AG09319 (cell line): ENCODE results near the gene TMEM88.

Experiments used
- DNase-seq: peaks from one replicate; pipeline ENCODE4 v3.0.0-alpha.2; 2010; ENCODE audit warnings: low read depth; ENCODE audit errors: extremely low read depth
- CTCF ChIP-seq: IDR thresholded peaks from 2 replicates; pipeline ENCODE4 v1.5.1; 2011; ENCODE audit warnings: low read depth, mild to moderate bottlenecking, inconsistent platforms, low read length, moderate library complexity

TMEM88 gene

DNA sequence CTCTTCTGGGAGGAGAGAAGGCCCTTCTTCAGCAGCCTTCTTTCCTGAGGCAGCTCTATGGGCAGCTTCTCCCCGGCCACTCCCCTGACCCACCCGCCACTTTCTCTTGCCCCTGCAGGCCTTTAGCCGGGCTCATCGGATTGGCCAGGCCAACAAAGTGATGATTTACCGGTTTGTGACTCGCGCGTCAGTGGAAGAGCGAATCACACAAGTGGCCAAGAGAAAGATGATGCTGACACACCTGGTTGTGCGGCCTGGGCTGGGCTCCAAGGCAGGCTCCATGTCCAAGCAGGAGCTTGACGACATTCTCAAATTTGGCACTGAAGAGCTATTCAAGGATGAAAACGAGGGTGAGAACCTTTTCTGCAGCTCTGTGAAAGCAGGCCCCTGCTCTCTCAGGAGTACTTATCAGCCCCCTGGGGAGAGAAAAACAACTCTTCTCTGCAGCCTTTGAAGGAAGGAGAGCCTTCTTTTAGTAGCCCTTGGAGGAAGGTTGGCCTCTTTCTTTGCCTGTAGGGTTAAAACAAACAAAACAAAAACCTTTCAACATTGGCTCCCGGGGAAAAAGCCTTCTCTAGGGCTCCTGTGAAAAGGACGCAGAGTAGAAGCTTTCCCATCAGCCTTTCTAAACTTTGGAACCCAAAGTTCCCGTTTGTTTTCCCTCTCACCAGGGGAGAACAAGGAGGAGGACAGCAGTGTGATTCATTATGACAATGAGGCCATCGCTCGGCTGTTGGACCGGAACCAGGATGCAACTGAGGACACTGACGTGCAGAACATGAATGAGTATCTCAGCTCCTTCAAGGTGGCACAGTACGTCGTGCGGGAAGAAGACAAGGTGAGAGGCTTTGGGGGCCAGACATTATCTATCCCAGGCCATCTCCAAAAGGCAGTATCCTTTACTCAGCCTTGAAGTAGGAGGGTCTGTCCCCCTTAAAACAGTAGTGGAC lies 48.6 kb downstream of the TMEM88 start:
- no peak for DNase-seq
- TF ChIP-seq CTCF, result no peak
